Endothelial cell of umbilical vein (primary cell): Measurements from ENCODE around the gene GOLIM4. TPM values are rescaled to one million over a fixed set of nuclear protein-coding genes. Genes with fewer than 3 reads are reported as not detected.

Source experiments
- BruUV-seq: library from RNA; stranded (reverse); fragments of 400-500 nt; replicated peaks from 2 replicates; lab custom pipeline; 2021; lab: Mats Ljungman, UMichigan
- CTCF ChIA-PET: fragments of 300-600, 350-600 bp; sonication (Branson Sonifier 250); formaldehyde crosslinking; loops from one replicate; lab custom pipeline; 2021; ENCODE audit warnings: antibody characterized with exemption, inconsistent platforms; lab: Charles Lee
- POLR2A ChIA-PET: fragments of 300-600, 350-600 bp; sonication (Branson Sonifier 250); formaldehyde crosslinking; loops from one replicate; lab custom pipeline; 2021; ENCODE audit warnings: antibody characterized with exemption, inconsistent platforms; lab: Charles Lee
- DNase-seq: peaks from one replicate; pipeline ENCODE4 v3.0.0-alpha.2; 2011; ENCODE audit warnings: low read depth, low spot score
- FAIRE-seq: peaks from 2 replicates; lab custom pipeline; 2011; peaks lifted over from hg19 to GRCh38; lab: Jason Lieb, UNC
- H2AFZ ChIP-seq: 2 replicates; pipeline ENCODE4 v1.6.0; 2012; ENCODE audit warnings: low read depth, low read length, control low read depth, inconsistent platforms
- H3K27ac ChIP-seq: 2 replicates; pipeline ENCODE4 v1.5.1; 2011; ENCODE audit warnings: low read depth, mild to moderate bottlenecking, control low read depth, low read length, moderate library complexity; ENCODE audit not compliant: insufficient read depth
- H3K27me3 ChIP-seq, 2 experiments: 2 replicates each; pipeline versions ENCODE4 v1.6.0 to v1.6.1; 2011; ENCODE audit warnings: low read length in 2 of 2, mixed read lengths in 1 of 2; ENCODE audit not compliant: control insufficient read depth in 2 of 2, insufficient read depth in 2 of 2
- H3K36me3 ChIP-seq, 2 experiments: 2 replicates in 1 of 2; 3 replicates in 1 of 2; pipeline ENCODE4 v1.5.1; 2011; ENCODE audit warnings: low read length in 2 of 2, mild to moderate bottlenecking in 1 of 2, moderate library complexity in 1 of 2; ENCODE audit not compliant: control insufficient read depth in 2 of 2, insufficient read depth in 2 of 2; ENCODE audit errors: extremely low read depth in 1 of 2
- H3K4me1 ChIP-seq: 3 replicates; pipeline ENCODE4 v1.5.1; 2011; ENCODE audit warnings: mild to moderate bottlenecking, low read length; ENCODE audit not compliant: control insufficient read depth, insufficient read depth; ENCODE audit errors: extremely low read depth
- H3K4me2 ChIP-seq: 2 replicates; pipeline ENCODE4 v1.6.1; 2011; ENCODE audit warnings: low read length, control low read depth, mixed read lengths; ENCODE audit not compliant: insufficient read depth
- H3K4me3 ChIP-seq, 3 experiments: fragments of 200-600 bp in 1 of 3; sonication (generic), shearing (Covaris generic) in 1 of 3; replicated peaks in 1 of 3; 2 replicates each; pipeline ENCODE4 v1.5.1; 2011 to 2016; ENCODE audit warnings: control low read depth in 3 of 3, low read length in 3 of 3, mild to moderate bottlenecking in 2 of 3, inconsistent platforms in 1 of 3, low read depth in 1 of 3, moderate library complexity in 1 of 3; ENCODE audit not compliant: insufficient read depth in 1 of 3
- H3K79me2 ChIP-seq: 2 replicates; pipeline ENCODE4 v1.6.0; 2012; ENCODE audit warnings: low read length, inconsistent platforms; ENCODE audit not compliant: control insufficient read depth, insufficient read depth
- H3K9ac ChIP-seq: replicated peaks from 2 replicates; pipeline ENCODE3; 2011; ENCODE audit warnings: low read length, control low read depth; ENCODE audit not compliant: insufficient read depth; ENCODE audit errors: extremely low read depth
- H3K9me1 ChIP-seq: replicated peaks from 3 replicates; pipeline ENCODE4 v1.6.0; 2011; ENCODE audit warnings: mild to moderate bottlenecking, low read length; ENCODE audit not compliant: control insufficient read depth, insufficient read depth; ENCODE audit errors: extremely low read depth
- H3K9me3 ChIP-seq: replicated peaks from 2 replicates; pipeline ENCODE4 v1.5.1; 2012; ENCODE audit warnings: low read length, inconsistent platforms; ENCODE audit not compliant: control insufficient read depth, insufficient read depth
- H4K20me1 ChIP-seq: replicated peaks from 2 replicates; pipeline ENCODE3; 2011; ENCODE audit warnings: mild to moderate bottlenecking, low read length; ENCODE audit not compliant: control insufficient read depth, insufficient read depth; ENCODE audit errors: extremely low read depth
- EZH2 ChIP-seq: IDR thresholded peaks from 2 replicates; pipeline ENCODE4 v1.6.1; 2012; ENCODE audit warnings: borderline replicate concordance, low read depth, mild to moderate bottlenecking, moderate library complexity, low read length, inconsistent platforms; ENCODE audit not compliant: severe bottlenecking
- FOS ChIP-seq: IDR thresholded peaks from 2 replicates; pipeline ENCODE4 v1.6.1; 2011; ENCODE audit warnings: mild to moderate bottlenecking, low read length, moderate library complexity, borderline replicate concordance; ENCODE audit not compliant: insufficient read depth
- GATA2 ChIP-seq: IDR thresholded peaks from 2 replicates; pipeline ENCODE4 v1.7.0; 2011; ENCODE audit warnings: low read depth, mild to moderate bottlenecking, moderate library complexity, mixed read lengths, low read length; ENCODE audit not compliant: insufficient read length, insufficient read depth
- JUN ChIP-seq: IDR thresholded peaks from 2 replicates; pipeline ENCODE4 v1.6.1; 2011; ENCODE audit warnings: borderline replicate concordance, low read depth; ENCODE audit not compliant: insufficient read length, insufficient read depth
- MAX ChIP-seq: IDR thresholded peaks from 2 replicates; pipeline ENCODE4 v1.6.1; 2011; ENCODE audit not compliant: insufficient read depth, insufficient read length
- MYC ChIP-seq: IDR thresholded peaks from one replicate; pipeline ENCODE4 v1.6.1; 2011; ENCODE audit warnings: mild to moderate bottlenecking, low read depth, low read length
- POLR2A ChIP-seq: IDR thresholded peaks from 2 replicates; pipeline ENCODE4 v1.6.1; 2012; ENCODE audit warnings: low read depth, mild to moderate bottlenecking, control low read depth, low read length
- POLR2AphosphoS5 ChIP-seq: IDR thresholded peaks from 2 replicates; pipeline ENCODE4 v1.6.1; 2012; ENCODE audit warnings: low read depth, mild to moderate bottlenecking, control low read depth, low read length, moderate library complexity; ENCODE audit not compliant: insufficient read depth
- dilution Hi-C: fragments of 300-500 bp; cut with MboI; formaldehyde crosslinking; loops from one replicate; pipeline ENCODE4 v1.15.0; 2019; ENCODE audit warnings: low sequenced_read_pairs; ENCODE audit not compliant: extremely low pct_ligation_motif_present
- intact Hi-C: fragments of 100-400 bp; cut with micrococcal nuclease; formaldehyde crosslinking; loops from one replicate; pipeline ENCODE4 v1.10.0; 2022
- polyA plus RNA-seq, 4 experiments: library from polyadenylated mRNA; depleted of rRNA in 3 of 4; stranded (reverse) in 3 of 4; unstranded in 1 of 4; fragments of >200 nt; gene quantifications; 2 replicates each; pipeline versions ENCODE4 v1.2.1 to v1.2.3, GENCODE V29; 2011 to 2012; ENCODE audit warnings: missing spikeins in 1 of 4
- total RNA-seq: library from RNA; stranded (reverse); gene quantifications from 2 replicates; pipeline ENCODE4 v1.2.3, GENCODE V29; 2021
- TF ChIP-seq, protein P1 (sequence below), 2 donors: IDR thresholded peaks; 1 replicate in 1 of 2; 2 replicates in 1 of 2; pipeline ENCODE4 v1.5.1; 2011; ENCODE audit warnings: low read length in 2 of 2, mild to moderate bottlenecking in 2 of 2, moderate library complexity in 2 of 2, control low read depth in 1 of 2, inconsistent platforms in 1 of 2, low read depth in 1 of 2; ENCODE audit not compliant: insufficient read depth in 1 of 2; ENCODE audit errors: extremely low read depth in 1 of 2

The GOLIM4 gene
- total and polyA plus RNA-seq, 2 donors (not counting 3 experiments of a cell fraction or from before 2014, with no cell fraction given) = 11.7 to 40.8 TPM

DNA sequence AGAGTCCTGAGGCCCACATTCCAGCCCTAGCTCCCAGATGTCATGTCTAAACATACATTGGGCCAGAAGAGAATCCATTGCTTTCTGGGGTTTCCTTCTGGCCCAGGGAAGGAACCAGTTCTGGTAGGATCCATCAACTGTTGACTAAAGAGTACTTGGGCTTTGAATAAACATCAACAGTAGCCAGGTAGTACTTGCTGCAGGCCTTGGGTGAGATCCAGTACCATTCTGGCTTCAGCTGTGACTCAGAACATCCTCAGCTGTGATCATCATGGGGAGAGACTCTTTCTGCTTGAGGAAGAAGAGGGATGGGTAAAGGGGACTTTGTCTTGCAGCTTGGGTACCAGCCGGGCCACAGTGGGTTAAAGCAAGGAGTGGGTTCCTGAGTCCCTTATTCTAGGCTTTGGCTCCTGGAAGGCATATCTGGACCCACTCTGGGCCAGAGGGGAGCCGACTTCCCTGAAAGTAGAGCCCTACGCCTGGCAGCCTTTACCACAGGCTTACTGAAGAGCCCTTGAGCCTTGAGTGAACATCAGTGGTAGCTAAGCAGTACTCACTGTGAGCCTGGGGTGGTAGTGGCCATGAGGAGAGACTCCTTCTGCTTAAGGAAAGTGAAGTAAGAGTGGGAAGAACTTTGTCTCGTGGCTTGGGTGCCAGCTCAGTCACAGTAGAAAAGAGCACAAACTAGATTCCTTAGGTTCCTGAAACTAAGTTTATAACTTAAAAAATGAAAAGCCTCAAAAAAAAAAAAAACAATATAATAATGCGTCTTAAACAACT is 128.3 kb downstream of the GOLIM4 start:
- intact Hi-C loops = no loop called here
- no TSS peak for BruUV-seq
- Histone ChIP-seq H3K27ac (no peak overlapping the region), H3K4me2 (no peak overlapping the region), H3K36me3 (no peaks in the 10 kb centered on the region), H3K4me3 (no peak overlapping the region), H3K79me2 (no peaks in the 10 kb centered on the region), H3K4me1 (no peaks in the 10 kb centered on the region), H3K27me3 (no peaks in the 10 kb centered on the region), H4K20me1 (no peaks in the 10 kb centered on the region), H2AFZ (no peak overlapping the region), H3K9me3 (no peaks in the 10 kb centered on the region), H3K9ac (no peak overlapping the region), H3K9me1 (no peaks in the 10 kb centered on the region)
- ChIA-PET POLR2A (no interaction called here), CTCF (interaction anchor here (0.6 kb wide), 1 partner anchor 68 kb away, joined by 3 read pairs; no protein-coding TSS in a partner anchor)
- FAIRE-seq = no peak
- dilution Hi-C loops = no loop called here
- TF ChIP-seq POLR2AphosphoS5 = no peak
- no peak for TF ChIP-seq POLR2A
- TF ChIP-seq, protein P1, sequence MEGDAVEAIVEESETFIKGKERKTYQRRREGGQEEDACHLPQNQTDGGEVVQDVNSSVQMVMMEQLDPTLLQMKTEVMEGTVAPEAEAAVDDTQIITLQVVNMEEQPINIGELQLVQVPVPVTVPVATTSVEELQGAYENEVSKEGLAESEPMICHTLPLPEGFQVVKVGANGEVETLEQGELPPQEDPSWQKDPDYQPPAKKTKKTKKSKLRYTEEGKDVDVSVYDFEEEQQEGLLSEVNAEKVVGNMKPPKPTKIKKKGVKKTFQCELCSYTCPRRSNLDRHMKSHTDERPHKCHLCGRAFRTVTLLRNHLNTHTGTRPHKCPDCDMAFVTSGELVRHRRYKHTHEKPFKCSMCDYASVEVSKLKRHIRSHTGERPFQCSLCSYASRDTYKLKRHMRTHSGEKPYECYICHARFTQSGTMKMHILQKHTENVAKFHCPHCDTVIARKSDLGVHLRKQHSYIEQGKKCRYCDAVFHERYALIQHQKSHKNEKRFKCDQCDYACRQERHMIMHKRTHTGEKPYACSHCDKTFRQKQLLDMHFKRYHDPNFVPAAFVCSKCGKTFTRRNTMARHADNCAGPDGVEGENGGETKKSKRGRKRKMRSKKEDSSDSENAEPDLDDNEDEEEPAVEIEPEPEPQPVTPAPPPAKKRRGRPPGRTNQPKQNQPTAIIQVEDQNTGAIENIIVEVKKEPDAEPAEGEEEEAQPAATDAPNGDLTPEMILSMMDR (IDR thresholded peaks at IDR 0.05; ENCODE audit: extremely low read depth in 1 of 2, insufficient read depth in 1 of 2, low read depth in 1 of 2, low read length in 2 of 2) = no peak
- TF ChIP-seq MYC = no peak
- no peak for TF ChIP-seq FOS
- no peak for TF ChIP-seq JUN
- no peak for TF ChIP-seq MAX
- TF ChIP-seq GATA2 = no peak
- TF ChIP-seq EZH2 = no peak
- no peak for DNase-seq
